SK-N-SH (cell line): ENCODE results near the gene FERMT2. TPM values are rescaled to one million over a fixed set of nuclear protein-coding genes. Genes with fewer than 3 reads are reported as not detected.
A peak's percentile ranks its signal among the peaks of the same experiment; 100 is the strongest.

ENCODE experiments used
- CTCF ChIA-PET: fragments of 300-600, 350-600 bp; formaldehyde crosslinking; extraction: SDS; loops from one replicate; lab custom pipeline; 2021; lab: Yijun Ruan, JAX
- POLR2A ChIA-PET: fragments of 350-600 bp; sonication (Branson Sonifier 250); formaldehyde crosslinking; extraction: SDS; loops from one replicate; lab custom pipeline; 2020; ENCODE audit warnings: antibody characterized with exemption, inconsistent platforms; lab: Yijun Ruan, JAX
- DNase-seq: peaks from one replicate; pipeline ENCODE4 v3.0.0; 2012
- H2AFZ ChIP-seq: fragments of 200-600 bp; sonication (generic); 2 replicates; pipeline ENCODE4 v1.8.1; 2016; ENCODE audit warnings: antibody characterized with exemption, mild to moderate bottlenecking, low read depth
- H3F3A ChIP-seq: fragments of 200-600 bp; sonication (generic); replicated peaks from 2 replicates; pipeline ENCODE3; 2016; ENCODE audit warnings: antibody characterized with exemption, mild to moderate bottlenecking; ENCODE audit not compliant: insufficient read depth
- H3K27ac ChIP-seq, 2 experiments: fragments of 200-500 bp in 1 of 2; fragments of 200-600 bp in 1 of 2; sonication (Bioruptor generic) in 1 of 2; sonication (generic), shearing (Covaris generic) in 1 of 2; 2 replicates each; pipeline versions ENCODE4 v1.5.1 to v1.6.1; 2014 to 2016; ENCODE audit warnings: low read depth in 2 of 2, inconsistent platforms in 1 of 2, low read length in 1 of 2, mild to moderate bottlenecking in 1 of 2, mixed read lengths in 1 of 2
- H3K27me3 ChIP-seq: fragments of 200-600 bp; sonication (generic), shearing (Covaris generic); 2 replicates; pipeline ENCODE4 v1.6.1; 2016; ENCODE audit warnings: mixed run types; ENCODE audit not compliant: insufficient read depth
- H3K36me3 ChIP-seq, 2 experiments: fragments of 200-500 bp in 1 of 2; fragments of 200-600 bp in 1 of 2; sonication (Bioruptor generic) in 1 of 2; sonication (generic) in 1 of 2; replicated peaks in 1 of 2; 2 replicates each; pipeline versions ENCODE3 to v1.5.1; 2014 to 2016; ENCODE audit warnings: low read length in 1 of 2, mild to moderate bottlenecking in 1 of 2; ENCODE audit not compliant: insufficient read depth in 2 of 2, control insufficient read depth in 1 of 2
- H3K4me1 ChIP-seq, 2 experiments: fragments of 200-500 bp in 1 of 2; fragments of 200-600 bp in 1 of 2; sonication (Bioruptor generic) in 1 of 2; sonication (generic), shearing (Covaris generic) in 1 of 2; 2 replicates each; pipeline versions ENCODE4 v1.5.1 to v1.6.1; 2014 to 2016; ENCODE audit warnings: low read depth in 1 of 2, low read length in 1 of 2, mixed run types in 1 of 2; ENCODE audit not compliant: insufficient read depth in 2 of 2, control insufficient read depth in 1 of 2
- H3K4me2 ChIP-seq: fragments of 200-600 bp; sonication (generic), shearing (Covaris generic); 2 replicates; pipeline ENCODE4 v1.6.1; 2017; ENCODE audit warnings: mixed run types
- H3K4me3 ChIP-seq, 2 experiments: fragments of 200-500 bp in 1 of 2; fragments of 200-600 bp in 1 of 2; sonication (Bioruptor generic) in 1 of 2; sonication (generic), shearing (Covaris generic) in 1 of 2; 2 replicates each; pipeline versions ENCODE4 v1.5.1 to v1.8.1; 2014 to 2016; ENCODE audit warnings: low read depth in 2 of 2, inconsistent platforms in 1 of 2, low read length in 1 of 2, mild to moderate bottlenecking in 1 of 2, mixed read lengths in 1 of 2, moderate library complexity in 1 of 2
- H3K79me2 ChIP-seq: fragments of 200-600 bp; sonication (generic); 2 replicates; pipeline ENCODE4 v1.8.1; 2017; ENCODE audit warnings: mild to moderate bottlenecking; ENCODE audit not compliant: insufficient read depth
- H3K9ac ChIP-seq: fragments of 200-600 bp; sonication (generic); 2 replicates; pipeline ENCODE4 v1.6.1; 2017; ENCODE audit warnings: mixed run types
- H3K9me2 ChIP-seq: fragments of 200-600 bp; sonication (generic); 2 replicates; pipeline ENCODE4 v1.6.1; 2017; ENCODE audit warnings: mixed run types
- H3K9me3 ChIP-seq: fragments of 200-600 bp; sonication (generic); 2 replicates; pipeline ENCODE4 v1.6.1; 2017; ENCODE audit warnings: mixed run types, mild to moderate bottlenecking, moderate library complexity
- H4K20me1 ChIP-seq: fragments of 200-600 bp; sonication (generic); 2 replicates; pipeline ENCODE4 v1.6.1; 2017; ENCODE audit warnings: mild to moderate bottlenecking, mixed run types; ENCODE audit not compliant: insufficient read depth
- ELF1 ChIP-seq: IDR thresholded peaks from 2 replicates; pipeline ENCODE4 v1.4.0; 2012
- EZH2phosphoT487 ChIP-seq: fragments of 200-600 bp; sonication (generic); IDR thresholded peaks from 2 replicates; pipeline ENCODE4 v1.6.1; 2017; ENCODE audit warnings: low read depth, mixed run types, mild to moderate bottlenecking, antibody characterized with exemption, moderate library complexity, borderline replicate concordance
- FOSL2 ChIP-seq: IDR thresholded peaks from 2 replicates; pipeline ENCODE4 v1.4.0; 2012; ENCODE audit warnings: low read depth, mild to moderate bottlenecking, moderate library complexity, borderline replicate concordance
- FOXJ3 ChIP-seq: sonication (generic); formaldehyde crosslinking; IDR thresholded peaks from 2 replicates; pipeline ENCODE4 v1.5.1; 2020; ENCODE audit warnings: mild to moderate bottlenecking, missing genetic modification reagents
- FOXM1 ChIP-seq: IDR thresholded peaks from 2 replicates; pipeline ENCODE4 v1.4.0; 2012; ENCODE audit warnings: low read depth, mild to moderate bottlenecking
- GABPA ChIP-seq: IDR thresholded peaks from 2 replicates; pipeline ENCODE4 v1.4.0; 2012; ENCODE audit warnings: low read depth, mild to moderate bottlenecking
- NFIC ChIP-seq: IDR thresholded peaks from 2 replicates; pipeline ENCODE4 v1.4.0; 2012; ENCODE audit warnings: borderline replicate concordance
- POLR2AphosphoS5 ChIP-seq: IDR thresholded peaks from 2 replicates; pipeline ENCODE4 v1.6.1; 2012; ENCODE audit warnings: low read depth, low read length
- RAD21 ChIP-seq: IDR thresholded peaks from 2 replicates; pipeline ENCODE4 v1.6.1; 2012; ENCODE audit warnings: mild to moderate bottlenecking, low read length
- SMC3 ChIP-seq: IDR thresholded peaks from 2 replicates; pipeline ENCODE4 v1.6.1; 2012; ENCODE audit warnings: low read depth, low read length, improper control_type of control experiment
- WGBS: methylation state at CpG from one replicate; pipeline ENCODE4 v1.1.6; 2017; ENCODE audit warnings: low lambda C conversion rate; 5-methylcytosine and 5-hydroxymethylcytosine counted together
- polyA plus RNA-seq, 3 experiments: library from polyadenylated mRNA; depleted of rRNA; stranded (reverse); fragments of >200 nt; gene quantifications; 2 replicates each; pipeline ENCODE4 v1.2.3, GENCODE V29; 2012
- TF ChIP-seq, protein P1 (sequence below): fragments of 200-600 bp; sonication (generic); IDR thresholded peaks from 2 replicates; pipeline ENCODE4 v1.6.1; 2017; ENCODE audit warnings: antibody characterized with exemption, mild to moderate bottlenecking, moderate library complexity
- TF ChIP-seq, protein P2 (sequence below): fragments of 150-350 bp; IDR thresholded peaks from 2 replicates; pipeline ENCODE4 v1.6.1; 2016; ENCODE audit warnings: mild to moderate bottlenecking, low read depth, low read length
- TF ChIP-seq, protein P3 (sequence below): IDR thresholded peaks from 2 replicates; pipeline ENCODE4 v1.4.0; 2012; ENCODE audit warnings: low read depth
- TF ChIP-seq, protein P4 (sequence below): fragments of 150-350 bp; IDR thresholded peaks from 2 replicates; pipeline ENCODE4 v1.6.1; 2017; ENCODE audit warnings: antibody characterized with exemption, low read length, low read depth, borderline replicate concordance
- TF ChIP-seq, protein P5 (sequence below): IDR thresholded peaks from 2 replicates; pipeline ENCODE4; 2012

The FERMT2 gene
- polyA plus RNA-seq, 1 of the 3 experiments (the other 2 are of a cell fraction) = 40.1 TPM

DNA sequence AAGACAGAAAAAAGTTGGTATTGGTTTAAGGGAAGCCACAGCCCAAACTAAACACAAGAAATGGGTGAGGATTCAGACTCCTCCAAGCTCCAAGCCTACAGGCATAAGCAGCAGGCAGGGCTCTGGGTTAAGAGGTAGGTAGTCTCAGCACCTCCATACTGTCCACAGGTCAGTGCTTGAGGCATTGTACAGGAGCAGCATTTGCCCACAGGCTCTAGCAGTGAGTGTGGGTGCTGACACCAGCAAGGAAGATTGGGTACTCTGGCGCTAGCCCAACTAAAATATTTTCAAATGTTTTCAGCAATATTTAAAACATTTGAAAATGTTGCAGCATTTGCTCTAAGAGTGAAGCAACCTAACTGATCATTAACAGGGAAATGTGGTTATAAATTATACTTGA is 33.1 kb downstream of the FERMT2 start:
- H3K79me2 ChIP-seq = peaks cover 100% of the 10 kb centered on the region
- H4K20me1 ChIP-seq = peaks cover 98% of the 10 kb centered on the region
- WGBS = 100% methylated on average over 1 of the region's 1 CpG
- DNase-seq = no peak
- CTCF ChIA-PET = interaction anchor here (0.9 kb wide), 1 partner anchor 81 kb away, joined by 3 read pairs; no protein-coding TSS in a partner anchor
- H3K4me3 ChIP-seq = no peak overlapping the region
- H3K36me3 ChIP-seq = peaks cover 23 to 48% of the 10 kb centered on the region in 2 experiments
- no peak overlapping the region for H2AFZ ChIP-seq
- 0 out of 2 replicates have a peak overlapping the region, but pooled peaks have one; percentile 28 for H3K4me2 ChIP-seq
- H3K9ac ChIP-seq = no peak overlapping the region
- H3K9me2 ChIP-seq = no peaks in the 10 kb centered on the region
- H3K9me3 ChIP-seq = no peaks in the 10 kb centered on the region
- POLR2A ChIA-PET = no interaction called here
- no peaks in the 10 kb centered on the region for H3K27me3 ChIP-seq
- TF ChIP-seq EZH2phosphoT487 (no peak), NFIC (no peak), SMC3 (no peak), POLR2AphosphoS5 (no peak), FOSL2 (no peak), RAD21 (no peak), ELF1 (no peak), GABPA (no peak)
- TF ChIP-seq, protein P1, sequence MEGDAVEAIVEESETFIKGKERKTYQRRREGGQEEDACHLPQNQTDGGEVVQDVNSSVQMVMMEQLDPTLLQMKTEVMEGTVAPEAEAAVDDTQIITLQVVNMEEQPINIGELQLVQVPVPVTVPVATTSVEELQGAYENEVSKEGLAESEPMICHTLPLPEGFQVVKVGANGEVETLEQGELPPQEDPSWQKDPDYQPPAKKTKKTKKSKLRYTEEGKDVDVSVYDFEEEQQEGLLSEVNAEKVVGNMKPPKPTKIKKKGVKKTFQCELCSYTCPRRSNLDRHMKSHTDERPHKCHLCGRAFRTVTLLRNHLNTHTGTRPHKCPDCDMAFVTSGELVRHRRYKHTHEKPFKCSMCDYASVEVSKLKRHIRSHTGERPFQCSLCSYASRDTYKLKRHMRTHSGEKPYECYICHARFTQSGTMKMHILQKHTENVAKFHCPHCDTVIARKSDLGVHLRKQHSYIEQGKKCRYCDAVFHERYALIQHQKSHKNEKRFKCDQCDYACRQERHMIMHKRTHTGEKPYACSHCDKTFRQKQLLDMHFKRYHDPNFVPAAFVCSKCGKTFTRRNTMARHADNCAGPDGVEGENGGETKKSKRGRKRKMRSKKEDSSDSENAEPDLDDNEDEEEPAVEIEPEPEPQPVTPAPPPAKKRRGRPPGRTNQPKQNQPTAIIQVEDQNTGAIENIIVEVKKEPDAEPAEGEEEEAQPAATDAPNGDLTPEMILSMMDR = no peak
- TF ChIP-seq, protein P2, sequence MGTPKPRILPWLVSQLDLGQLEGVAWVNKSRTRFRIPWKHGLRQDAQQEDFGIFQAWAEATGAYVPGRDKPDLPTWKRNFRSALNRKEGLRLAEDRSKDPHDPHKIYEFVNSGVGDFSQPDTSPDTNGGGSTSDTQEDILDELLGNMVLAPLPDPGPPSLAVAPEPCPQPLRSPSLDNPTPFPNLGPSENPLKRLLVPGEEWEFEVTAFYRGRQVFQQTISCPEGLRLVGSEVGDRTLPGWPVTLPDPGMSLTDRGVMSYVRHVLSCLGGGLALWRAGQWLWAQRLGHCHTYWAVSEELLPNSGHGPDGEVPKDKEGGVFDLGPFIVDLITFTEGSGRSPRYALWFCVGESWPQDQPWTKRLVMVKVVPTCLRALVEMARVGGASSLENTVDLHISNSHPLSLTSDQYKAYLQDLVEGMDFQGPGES = no peak
- TF ChIP-seq, protein P3, sequence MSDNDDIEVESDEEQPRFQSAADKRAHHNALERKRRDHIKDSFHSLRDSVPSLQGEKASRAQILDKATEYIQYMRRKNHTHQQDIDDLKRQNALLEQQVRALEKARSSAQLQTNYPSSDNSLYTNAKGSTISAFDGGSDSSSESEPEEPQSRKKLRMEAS = no peak
- TF ChIP-seq, protein P4, sequence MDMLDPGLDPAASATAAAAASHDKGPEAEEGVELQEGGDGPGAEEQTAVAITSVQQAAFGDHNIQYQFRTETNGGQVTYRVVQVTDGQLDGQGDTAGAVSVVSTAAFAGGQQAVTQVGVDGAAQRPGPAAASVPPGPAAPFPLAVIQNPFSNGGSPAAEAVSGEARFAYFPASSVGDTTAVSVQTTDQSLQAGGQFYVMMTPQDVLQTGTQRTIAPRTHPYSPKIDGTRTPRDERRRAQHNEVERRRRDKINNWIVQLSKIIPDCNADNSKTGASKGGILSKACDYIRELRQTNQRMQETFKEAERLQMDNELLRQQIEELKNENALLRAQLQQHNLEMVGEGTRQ = no peak
- peaks cover 56% of the 10 kb centered on the region for H3F3A ChIP-seq
- peak overlapping the region in 1 of 2 experiments; percentile 70; a peak in 3 of 4 replicates for H3K27ac ChIP-seq
- H3K4me1 ChIP-seq = peaks cover 8 to 31% of the 10 kb centered on the region in 2 experiments

DNA sequence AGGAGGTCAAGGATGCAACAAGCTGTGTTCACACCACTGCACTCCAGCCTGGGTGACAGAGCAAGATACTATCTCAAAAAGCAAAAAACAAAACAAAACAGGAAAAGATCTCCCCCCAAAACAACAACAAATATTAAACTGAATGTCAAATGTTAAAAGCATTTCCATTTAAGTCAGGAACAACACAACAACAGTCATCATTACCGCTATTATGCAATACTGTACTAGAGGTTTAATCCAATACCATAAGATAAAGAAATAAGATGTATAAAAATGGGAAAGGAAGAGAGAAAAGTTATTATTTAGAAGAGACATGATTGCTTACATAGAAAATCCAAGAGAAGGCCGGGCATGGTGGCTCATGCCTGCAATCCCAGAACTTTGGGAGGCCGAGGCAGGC is 36.6 kb downstream of the FERMT2 start:
- TF ChIP-seq, protein P1 = no peak
- TF ChIP-seq FOXJ3 (CRISPR knock-in tag) (no peak), FOXM1 (no peak), RAD21 (no peak), ELF1 (no peak)
- TF ChIP-seq, protein P5, sequence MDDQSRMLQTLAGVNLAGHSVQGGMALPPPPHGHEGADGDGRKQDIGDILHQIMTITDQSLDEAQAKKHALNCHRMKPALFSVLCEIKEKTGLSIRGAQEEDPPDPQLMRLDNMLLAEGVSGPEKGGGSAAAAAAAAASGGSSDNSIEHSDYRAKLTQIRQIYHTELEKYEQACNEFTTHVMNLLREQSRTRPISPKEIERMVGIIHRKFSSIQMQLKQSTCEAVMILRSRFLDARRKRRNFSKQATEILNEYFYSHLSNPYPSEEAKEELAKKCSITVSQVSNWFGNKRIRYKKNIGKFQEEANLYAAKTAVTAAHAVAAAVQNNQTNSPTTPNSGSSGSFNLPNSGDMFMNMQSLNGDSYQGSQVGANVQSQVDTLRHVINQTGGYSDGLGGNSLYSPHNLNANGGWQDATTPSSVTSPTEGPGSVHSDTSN = no peak
- TF ChIP-seq, protein P2 = no peak
- TF ChIP-seq, all 33 proteins: peak for 0
- DNase-seq = no peak
- CTCF ChIA-PET = no interaction called here
- H3K4me2 ChIP-seq = no peak overlapping the region
- no peaks in the 10 kb centered on the region for H3K9me2 ChIP-seq
- H3K36me3 ChIP-seq = peaks cover 23 to 57% of the 10 kb centered on the region in 2 experiments
- POLR2A ChIA-PET = no interaction called here
- H3K4me1 ChIP-seq = peaks cover 5 to 19% of the 10 kb centered on the region in 2 experiments
- H2AFZ ChIP-seq = no peak overlapping the region
- peaks cover 100% of the 10 kb centered on the region for H3K79me2 ChIP-seq
- H3F3A ChIP-seq = peaks cover 53% of the 10 kb centered on the region
- no peak overlapping the region for H3K9ac ChIP-seq
- no peak overlapping the region for H3K4me3 ChIP-seq
- H3K9me3 ChIP-seq = no peaks in the 10 kb centered on the region
- WGBS = 96% methylated on average over 3 of the region's 3 CpGs
- H3K27ac ChIP-seq = no peak overlapping the region
- peaks cover 78% of the 10 kb centered on the region for H4K20me1 ChIP-seq
- H3K27me3 ChIP-seq = no peaks in the 10 kb centered on the region
